WTC11 (cell line): ENCODE results near the gene PROK2. TPM values are rescaled to one million over a fixed set of nuclear protein-coding genes. Genes with fewer than 3 reads are reported as not detected.

Experiments used
- ATAC-seq: fragments of 200-7000 bp; cut with Tn5 transposase; 2 replicates; pipeline ENCODE4 v1.10.0; 2021; ENCODE audit warnings: mild to moderate bottlenecking, moderate library complexity
- CTCF ChIA-PET: fragments of 300-600 bp; sonication (Branson Sonifier 250); formaldehyde crosslinking; loops from one replicate; lab custom pipeline; 2021; ENCODE audit warnings: antibody characterized with exemption; lab: Charles Lee
- POLR2A ChIA-PET: fragments of 350-600 bp; sonication (Branson Sonifier 250); formaldehyde crosslinking; loops from one replicate; lab custom pipeline; 2021; ENCODE audit warnings: antibody characterized with exemption; lab: Charles Lee
- DNase-seq: peaks from one replicate; pipeline ENCODE4 v3.0.0; 2021; ENCODE audit warnings: low spot score
- H3K27ac Mint-ChIP-seq: 2 replicates; pipeline ENCODE4 v1.8.0; 2021; ENCODE audit warnings: mixed read lengths
- H3K27me3 Mint-ChIP-seq: 2 replicates; pipeline ENCODE4 v1.8.0; 2021; ENCODE audit warnings: low read depth, mild to moderate bottlenecking, moderate library complexity, mixed read lengths
- H3K36me3 Mint-ChIP-seq: 2 replicates; pipeline ENCODE4 v1.8.0; 2021; ENCODE audit warnings: mixed read lengths
- H3K4me1 Mint-ChIP-seq: 2 replicates; pipeline ENCODE4 v1.8.0; 2022; ENCODE audit warnings: mixed read lengths
- H3K4me3 Mint-ChIP-seq: 2 replicates; pipeline ENCODE4 v1.8.0; 2021; ENCODE audit warnings: mild to moderate bottlenecking, moderate library complexity, mixed read lengths
- H3K9me3 Mint-ChIP-seq: 2 replicates; pipeline ENCODE4 v1.8.0; 2021; ENCODE audit warnings: mixed read lengths
- ETV6 ChIP-seq: sonication (generic); formaldehyde crosslinking; IDR thresholded peaks from 2 replicates; pipeline ENCODE4 v1.8.1; 2022; ENCODE audit warnings: mild to moderate bottlenecking, missing genetic modification reagents
- FOXJ3 ChIP-seq: sonication (generic); formaldehyde crosslinking; IDR thresholded peaks from 2 replicates; pipeline ENCODE4 v1.9.0; 2021; ENCODE audit warnings: missing genetic modification reagents, mild to moderate bottlenecking, borderline replicate concordance
- GABPB1 ChIP-seq: sonication (generic); formaldehyde crosslinking; IDR thresholded peaks from 2 replicates; pipeline ENCODE4 v1.8.1; 2023; ENCODE audit warnings: mild to moderate bottlenecking, missing genetic modification reagents
- GRHL2 ChIP-seq: fragments of 250-450 bp; sonication (Bioruptor Pico); IDR thresholded peaks from 2 replicates; pipeline ENCODE4 v1.8.0; 2022; ENCODE audit warnings: mild to moderate bottlenecking, moderate library complexity; ENCODE audit not compliant: insufficient replicate concordance, severe bottlenecking
- JAZF1 ChIP-seq: fragments of 250-450 bp; sonication (Bioruptor Pico); IDR thresholded peaks from 2 replicates; pipeline ENCODE4 v1.9.0; 2021; ENCODE audit warnings: moderate library complexity, mild to moderate bottlenecking, inconsistent platforms
- KAT7 ChIP-seq: sonication (generic); formaldehyde crosslinking; IDR thresholded peaks from 2 replicates; pipeline ENCODE4 v1.8.1; 2023; ENCODE audit warnings: missing genetic modification reagents, mild to moderate bottlenecking, borderline replicate concordance
- MYBL2 ChIP-seq: sonication (generic); formaldehyde crosslinking; IDR thresholded peaks from 2 replicates; pipeline ENCODE4 v1.8.1; 2023; ENCODE audit warnings: mild to moderate bottlenecking, moderate library complexity, missing genetic modification reagents
- NFATC4 ChIP-seq: fragments of 250-450 bp; sonication (Bioruptor Pico); IDR thresholded peaks from 2 replicates; pipeline ENCODE4 v1.9.0; 2021; ENCODE audit warnings: mild to moderate bottlenecking
- OVOL2 ChIP-seq: fragments of 250-450 bp; sonication (Bioruptor Pico); IDR thresholded peaks from 2 replicates; pipeline ENCODE4 v1.9.0; 2021; ENCODE audit warnings: mild to moderate bottlenecking, borderline replicate concordance
- RORB ChIP-seq: fragments of 250-450 bp; sonication (Bioruptor Pico); IDR thresholded peaks from 2 replicates; pipeline ENCODE4 v1.9.0; 2021; ENCODE audit warnings: mild to moderate bottlenecking
- TEAD4 ChIP-seq: sonication (generic); formaldehyde crosslinking; IDR thresholded peaks from 2 replicates; pipeline ENCODE4 v1.8.0; 2022; ENCODE audit warnings: mild to moderate bottlenecking, missing genetic modification reagents
- ZNF263 ChIP-seq: sonication (generic); formaldehyde crosslinking; IDR thresholded peaks from 2 replicates; pipeline ENCODE4 v1.8.1; 2022; ENCODE audit warnings: low read depth, mild to moderate bottlenecking, moderate library complexity, missing genetic modification reagents
- ZNF396 ChIP-seq: fragments of 250-450 bp; sonication (Bioruptor Pico); IDR thresholded peaks from 2 replicates; pipeline ENCODE4 v1.8.0; 2021; ENCODE audit warnings: mild to moderate bottlenecking, moderate library complexity, borderline replicate concordance
- total RNA-seq: library from RNA; stranded (reverse); gene quantifications from 3 replicates; pipeline ENCODE4 v1.2.3, GENCODE V29; 2021
- TF ChIP-seq, protein P1 (sequence below): sonication (generic); formaldehyde crosslinking; IDR thresholded peaks from 2 replicates; pipeline ENCODE4 v1.8.1; 2022; ENCODE audit warnings: low read depth, missing genetic modification reagents, borderline replicate concordance
- TF ChIP-seq, protein P2 (sequence below): fragments of 250-450 bp; sonication (Bioruptor Pico); IDR thresholded peaks from 2 replicates; pipeline ENCODE4 v1.8.0; 2021; ENCODE audit warnings: mild to moderate bottlenecking
- TF ChIP-seq, protein P3 (sequence below): sonication (generic); formaldehyde crosslinking; IDR thresholded peaks from 2 replicates; pipeline ENCODE4 v1.8.0; 2022; ENCODE audit warnings: missing genetic modification reagents
- TF ChIP-seq, protein P4 (sequence below): sonication (generic); formaldehyde crosslinking; conservative IDR thresholded peaks from 2 replicates; pipeline ENCODE4 v1.8.1; 2022; ENCODE audit warnings: mild to moderate bottlenecking, missing genetic modification reagents
- TF ChIP-seq, protein P5 (sequence below): sonication (generic); formaldehyde crosslinking; IDR thresholded peaks from 2 replicates; pipeline ENCODE4 v1.8.1; 2023; ENCODE audit warnings: mild to moderate bottlenecking, moderate library complexity, missing genetic modification reagents

PROK2 gene
- total RNA-seq, 1 experiment from 2014 or later = 0.92 TPM

DNA sequence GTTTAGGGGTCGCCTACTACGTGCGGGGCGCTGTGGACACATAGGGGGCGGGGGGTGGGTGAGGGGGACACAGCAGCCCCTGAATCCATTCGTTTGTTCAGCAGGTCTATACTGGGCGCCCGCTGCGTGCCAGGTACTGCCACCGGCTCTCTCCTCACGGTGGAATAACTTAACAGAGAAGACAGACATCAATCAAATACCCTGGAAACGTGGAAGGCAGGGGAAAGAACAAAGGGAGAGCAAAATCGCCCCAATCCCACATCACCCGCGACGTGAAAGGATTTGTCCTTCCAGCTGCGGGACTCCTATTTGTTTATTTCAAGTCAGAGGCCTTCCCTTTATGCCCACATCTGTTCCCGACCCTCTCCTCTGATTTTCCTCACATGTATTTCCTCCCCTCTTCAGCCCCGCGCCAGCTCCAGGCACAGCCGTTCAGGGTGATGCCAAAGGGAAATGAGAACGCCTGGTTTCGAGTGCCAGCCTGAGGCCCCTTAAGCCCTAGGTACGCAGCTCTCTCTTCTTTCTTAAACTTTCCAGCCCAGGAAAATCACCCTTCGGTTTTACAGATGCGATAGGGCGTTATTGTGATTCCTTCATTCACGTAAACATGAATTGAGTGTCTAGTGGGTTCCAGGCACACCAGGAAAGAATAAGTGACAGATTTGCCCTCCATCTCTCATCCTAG, 726 bp upstream of the PROK2 start:
- H3K36me3 Mint-ChIP-seq = no peaks in the 10 kb centered on the region
- CTCF ChIA-PET = interaction anchor here (3.2 kb wide), 1 partner anchor 56 kb away, joined by 13 read pairs; no protein-coding TSS in a partner anchor
- no peak for DNase-seq
- no peak overlapping the region; the same call in 1 of the 2 replicates for H3K27ac Mint-ChIP-seq
- peaks cover 69% of the 10 kb centered on the region for H3K27me3 Mint-ChIP-seq
- 0 out of 2 replicates have a peak, but pooled peaks have one; percentile 5 for TF ChIP-seq MYBL2 (CRISPR knock-in tag)
- TF ChIP-seq, protein P1, sequence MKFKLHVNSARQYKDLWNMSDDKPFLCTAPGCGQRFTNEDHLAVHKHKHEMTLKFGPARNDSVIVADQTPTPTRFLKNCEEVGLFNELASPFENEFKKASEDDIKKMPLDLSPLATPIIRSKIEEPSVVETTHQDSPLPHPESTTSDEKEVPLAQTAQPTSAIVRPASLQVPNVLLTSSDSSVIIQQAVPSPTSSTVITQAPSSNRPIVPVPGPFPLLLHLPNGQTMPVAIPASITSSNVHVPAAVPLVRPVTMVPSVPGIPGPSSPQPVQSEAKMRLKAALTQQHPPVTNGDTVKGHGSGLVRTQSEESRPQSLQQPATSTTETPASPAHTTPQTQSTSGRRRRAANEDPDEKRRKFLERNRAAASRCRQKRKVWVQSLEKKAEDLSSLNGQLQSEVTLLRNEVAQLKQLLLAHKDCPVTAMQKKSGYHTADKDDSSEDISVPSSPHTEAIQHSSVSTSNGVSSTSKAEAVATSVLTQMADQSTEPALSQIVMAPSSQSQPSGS (CRISPR knock-in tag) = no peak
- no peaks in the 10 kb centered on the region for H3K9me3 Mint-ChIP-seq
- ATAC-seq = peak; percentile 10
- POLR2A ChIA-PET = interaction anchor here (1.0 kb wide), 1 partner anchor 73 kb away, joined by 3 read pairs; no protein-coding TSS in a partner anchor
- peaks cover 38% of the 10 kb centered on the region for H3K4me1 Mint-ChIP-seq
- H3K4me3 Mint-ChIP-seq = peak overlapping the region; percentile 73

DNA sequence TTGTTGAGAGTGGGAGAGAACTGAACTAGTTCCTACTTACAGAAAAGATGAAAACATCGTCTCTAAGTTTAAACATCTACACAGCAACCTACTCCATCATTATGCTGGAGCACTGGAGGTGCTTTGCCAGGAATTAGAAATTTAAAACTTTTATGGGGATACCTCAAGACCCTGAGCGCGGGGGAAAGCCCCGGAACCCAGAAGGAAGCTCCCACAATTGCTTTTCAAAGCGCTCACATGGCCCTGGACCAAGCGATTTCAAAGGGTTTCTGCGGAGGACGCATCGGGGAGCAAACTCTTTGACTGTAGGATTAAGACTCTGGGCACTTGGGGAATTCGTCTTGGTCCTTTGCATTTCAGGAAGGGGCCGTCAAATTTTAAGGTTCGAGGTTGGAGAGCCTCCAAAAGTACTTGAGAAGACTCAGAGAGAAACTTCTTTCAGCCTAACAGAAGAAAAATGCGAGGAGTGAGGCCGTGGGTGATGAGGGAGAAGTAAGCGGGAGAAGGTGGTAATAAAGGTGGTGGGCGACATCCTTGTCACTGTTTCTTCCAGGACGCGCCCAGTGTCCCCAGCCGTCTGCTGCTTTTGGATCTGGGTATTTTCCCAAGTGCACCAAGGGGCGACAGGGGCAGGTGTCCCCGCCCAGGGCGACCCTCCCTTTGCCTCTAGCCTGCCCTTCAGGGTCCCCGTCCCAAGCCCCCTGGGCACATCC, 591 bp downstream of the PROK2 start:
- H3K4me3 Mint-ChIP-seq = peak overlapping the region; percentile 84
- peaks cover 66% of the 10 kb centered on the region for H3K27me3 Mint-ChIP-seq
- DNase-seq (no peak), ATAC-seq (peak; percentile 6; the same call in 1 of the 2 replicates)
- no peaks in the 10 kb centered on the region for H3K36me3 Mint-ChIP-seq
- peaks cover 51% of the 10 kb centered on the region for H3K4me1 Mint-ChIP-seq
- no peak for TF ChIP-seq GABPB1 (CRISPR knock-in tag)
- TF ChIP-seq, protein P2, sequence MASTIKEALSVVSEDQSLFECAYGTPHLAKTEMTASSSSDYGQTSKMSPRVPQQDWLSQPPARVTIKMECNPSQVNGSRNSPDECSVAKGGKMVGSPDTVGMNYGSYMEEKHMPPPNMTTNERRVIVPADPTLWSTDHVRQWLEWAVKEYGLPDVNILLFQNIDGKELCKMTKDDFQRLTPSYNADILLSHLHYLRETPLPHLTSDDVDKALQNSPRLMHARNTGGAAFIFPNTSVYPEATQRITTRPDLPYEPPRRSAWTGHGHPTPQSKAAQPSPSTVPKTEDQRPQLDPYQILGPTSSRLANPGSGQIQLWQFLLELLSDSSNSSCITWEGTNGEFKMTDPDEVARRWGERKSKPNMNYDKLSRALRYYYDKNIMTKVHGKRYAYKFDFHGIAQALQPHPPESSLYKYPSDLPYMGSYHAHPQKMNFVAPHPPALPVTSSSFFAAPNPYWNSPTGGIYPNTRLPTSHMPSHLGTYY (CRISPR knock-in tag) = no peak
- TF ChIP-seq NFATC4 (CRISPR knock-in tag) = no peak
- TF ChIP-seq RORB = no peak
- TF ChIP-seq, protein P3, sequence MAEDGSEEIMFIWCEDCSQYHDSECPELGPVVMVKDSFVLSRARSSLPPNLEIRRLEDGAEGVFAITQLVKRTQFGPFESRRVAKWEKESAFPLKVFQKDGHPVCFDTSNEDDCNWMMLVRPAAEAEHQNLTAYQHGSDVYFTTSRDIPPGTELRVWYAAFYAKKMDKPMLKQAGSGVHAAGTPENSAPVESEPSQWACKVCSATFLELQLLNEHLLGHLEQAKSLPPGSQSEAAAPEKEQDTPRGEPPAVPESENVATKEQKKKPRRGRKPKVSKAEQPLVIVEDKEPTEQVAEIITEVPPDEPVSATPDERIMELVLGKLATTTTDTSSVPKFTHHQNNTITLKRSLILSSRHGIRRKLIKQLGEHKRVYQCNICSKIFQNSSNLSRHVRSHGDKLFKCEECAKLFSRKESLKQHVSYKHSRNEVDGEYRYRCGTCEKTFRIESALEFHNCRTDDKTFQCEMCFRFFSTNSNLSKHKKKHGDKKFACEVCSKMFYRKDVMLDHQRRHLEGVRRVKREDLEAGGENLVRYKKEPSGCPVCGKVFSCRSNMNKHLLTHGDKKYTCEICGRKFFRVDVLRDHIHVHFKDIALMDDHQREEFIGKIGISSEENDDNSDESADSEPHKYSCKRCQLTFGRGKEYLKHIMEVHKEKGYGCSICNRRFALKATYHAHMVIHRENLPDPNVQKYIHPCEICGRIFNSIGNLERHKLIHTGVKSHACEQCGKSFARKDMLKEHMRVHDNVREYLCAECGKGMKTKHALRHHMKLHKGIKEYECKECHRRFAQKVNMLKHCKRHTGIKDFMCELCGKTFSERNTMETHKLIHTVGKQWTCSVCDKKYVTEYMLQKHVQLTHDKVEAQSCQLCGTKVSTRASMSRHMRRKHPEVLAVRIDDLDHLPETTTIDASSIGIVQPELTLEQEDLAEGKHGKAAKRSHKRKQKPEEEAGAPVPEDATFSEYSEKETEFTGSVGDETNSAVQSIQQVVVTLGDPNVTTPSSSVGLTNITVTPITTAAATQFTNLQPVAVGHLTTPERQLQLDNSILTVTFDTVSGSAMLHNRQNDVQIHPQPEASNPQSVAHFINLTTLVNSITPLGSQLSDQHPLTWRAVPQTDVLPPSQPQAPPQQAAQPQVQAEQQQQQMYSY (CRISPR knock-in tag) = no peak
- no peak for TF ChIP-seq ETV6 (CRISPR knock-in tag)
- no peak for TF ChIP-seq GRHL2 (CRISPR knock-in tag)
- TF ChIP-seq ZNF263 (CRISPR knock-in tag) = no peak
- no peaks in the 10 kb centered on the region for H3K9me3 Mint-ChIP-seq
- no peak overlapping the region for H3K27ac Mint-ChIP-seq
- ChIA-PET POLR2A (no interaction called here), CTCF (no interaction called here)

DNA sequence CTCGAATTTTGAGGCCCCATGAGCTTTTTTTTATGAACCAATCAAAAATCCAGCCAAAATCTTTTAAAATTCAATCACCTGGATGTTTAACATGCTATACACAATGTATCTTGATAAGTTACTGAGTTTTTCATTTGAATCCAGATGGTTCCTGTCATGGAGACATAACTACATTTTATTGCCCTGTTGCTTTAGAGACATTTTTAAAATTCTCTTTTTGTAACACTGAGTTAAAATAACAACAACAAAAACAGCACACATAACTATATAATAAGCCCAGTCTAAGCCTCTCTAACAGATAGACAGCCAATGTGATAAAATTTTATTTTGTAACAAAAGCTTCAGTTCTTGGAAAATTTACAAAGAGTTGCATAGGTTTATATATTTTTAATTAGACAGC, 1.8 kb downstream of the PROK2 start:
- no peak for ATAC-seq
- Mint-ChIP-seq H3K27ac (no peak overlapping the region), H3K4me1 (peaks cover 61% of the 10 kb centered on the region), H3K27me3 (peaks cover 66% of the 10 kb centered on the region)
- CTCF ChIA-PET = no interaction called here
- TF ChIP-seq JAZF1 (CRISPR knock-in tag) = no peak
- no peak for TF ChIP-seq TEAD4 (CRISPR knock-in tag)
- TF ChIP-seq, protein P4, sequence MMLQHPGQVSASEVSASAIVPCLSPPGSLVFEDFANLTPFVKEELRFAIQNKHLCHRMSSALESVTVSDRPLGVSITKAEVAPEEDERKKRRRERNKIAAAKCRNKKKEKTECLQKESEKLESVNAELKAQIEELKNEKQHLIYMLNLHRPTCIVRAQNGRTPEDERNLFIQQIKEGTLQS = no peak
- no peak for TF ChIP-seq KAT7 (CRISPR knock-in tag)
- no peak for TF ChIP-seq ZNF396 (CRISPR knock-in tag)
- no peak for TF ChIP-seq RORB
- TF ChIP-seq, protein P5, sequence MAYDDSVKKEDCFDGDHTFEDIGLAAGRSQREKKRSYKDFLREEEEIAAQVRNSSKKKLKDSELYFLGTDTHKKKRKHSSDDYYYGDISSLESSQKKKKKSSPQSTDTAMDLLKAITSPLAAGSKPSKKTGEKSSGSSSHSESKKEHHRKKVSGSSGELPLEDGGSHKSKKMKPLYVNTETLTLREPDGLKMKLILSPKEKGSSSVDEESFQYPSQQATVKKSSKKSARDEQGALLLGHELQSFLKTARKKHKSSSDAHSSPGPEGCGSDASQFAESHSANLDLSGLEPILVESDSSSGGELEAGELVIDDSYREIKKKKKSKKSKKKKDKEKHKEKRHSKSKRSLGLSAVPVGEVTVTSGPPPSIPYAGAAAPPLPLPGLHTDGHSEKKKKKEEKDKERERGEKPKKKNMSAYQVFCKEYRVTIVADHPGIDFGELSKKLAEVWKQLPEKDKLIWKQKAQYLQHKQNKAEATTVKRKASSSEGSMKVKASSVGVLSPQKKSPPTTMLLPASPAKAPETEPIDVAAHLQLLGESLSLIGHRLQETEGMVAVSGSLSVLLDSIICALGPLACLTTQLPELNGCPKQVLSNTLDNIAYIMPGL (CRISPR knock-in tag) = no peak
- TF ChIP-seq OVOL2 (CRISPR knock-in tag) = no peak
- no peak for TF ChIP-seq FOXJ3 (CRISPR knock-in tag)
- TF ChIP-seq, all 79 proteins: peak for 0
- H3K9me3 Mint-ChIP-seq = no peaks in the 10 kb centered on the region
- no peak for DNase-seq
- H3K36me3 Mint-ChIP-seq = no peaks in the 10 kb centered on the region
- POLR2A ChIA-PET = no interaction called here
- no peak overlapping the region for H3K4me3 Mint-ChIP-seq
